Measurements from ENCODE around the gene BANK1.

DNA sequence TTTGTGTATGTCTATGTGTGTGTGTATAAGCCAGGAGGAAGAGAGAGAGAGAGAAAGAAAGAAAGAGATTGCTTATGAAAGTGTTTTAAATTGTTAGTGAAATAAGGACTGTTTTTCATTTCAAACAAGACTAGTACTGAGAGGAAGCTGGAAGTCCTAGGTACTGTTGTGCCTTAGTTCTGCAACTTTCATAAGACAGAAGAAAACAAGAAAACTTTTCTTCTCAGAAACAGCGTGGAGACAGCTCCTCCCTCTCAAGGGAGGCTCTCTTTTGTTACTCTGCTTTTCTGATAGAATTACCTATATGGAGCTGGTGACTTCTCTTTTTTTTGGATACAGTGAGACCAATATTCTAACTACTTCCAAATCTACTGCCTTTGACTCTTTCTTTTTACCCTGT lies 62.5 kb downstream of the BANK1 start:
- TF ChIP-seq, protein P1, sequence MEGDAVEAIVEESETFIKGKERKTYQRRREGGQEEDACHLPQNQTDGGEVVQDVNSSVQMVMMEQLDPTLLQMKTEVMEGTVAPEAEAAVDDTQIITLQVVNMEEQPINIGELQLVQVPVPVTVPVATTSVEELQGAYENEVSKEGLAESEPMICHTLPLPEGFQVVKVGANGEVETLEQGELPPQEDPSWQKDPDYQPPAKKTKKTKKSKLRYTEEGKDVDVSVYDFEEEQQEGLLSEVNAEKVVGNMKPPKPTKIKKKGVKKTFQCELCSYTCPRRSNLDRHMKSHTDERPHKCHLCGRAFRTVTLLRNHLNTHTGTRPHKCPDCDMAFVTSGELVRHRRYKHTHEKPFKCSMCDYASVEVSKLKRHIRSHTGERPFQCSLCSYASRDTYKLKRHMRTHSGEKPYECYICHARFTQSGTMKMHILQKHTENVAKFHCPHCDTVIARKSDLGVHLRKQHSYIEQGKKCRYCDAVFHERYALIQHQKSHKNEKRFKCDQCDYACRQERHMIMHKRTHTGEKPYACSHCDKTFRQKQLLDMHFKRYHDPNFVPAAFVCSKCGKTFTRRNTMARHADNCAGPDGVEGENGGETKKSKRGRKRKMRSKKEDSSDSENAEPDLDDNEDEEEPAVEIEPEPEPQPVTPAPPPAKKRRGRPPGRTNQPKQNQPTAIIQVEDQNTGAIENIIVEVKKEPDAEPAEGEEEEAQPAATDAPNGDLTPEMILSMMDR (conservative IDR thresholded peaks at IDR 0.05; ENCODE audit: low read length): no peak
- no peak for TF ChIP-seq EZH2phosphoT487 (IDR thresholded peaks at IDR 0.05; ENCODE audit: borderline replicate concordance, low read depth, low read length)
